RWPE2 (cell line): ENCODE measurements around the gene PLEKHJ1.
A peak's percentile ranks its signal among the peaks of the same experiment; 100 is the strongest.

Experiments used
- ATAC-seq: fragments of 200-7000 bp; cut with Tn5 transposase; 3 replicates; pipeline ENCODE4 v1.9.1; 2021; ENCODE audit warnings: low read depth
- DNase-seq: peaks from one replicate; pipeline ENCODE4 v3.0.0-alpha.2; 2020; ENCODE audit warnings: low spot score
- H3K27ac ChIP-seq: fragments of 450-650 bp; 2 replicates; pipeline ENCODE4 v1.5.1; 2017; ENCODE audit warnings: mild to moderate bottlenecking; ENCODE audit not compliant: poor library complexity, severe bottlenecking
- H3K27me3 ChIP-seq: fragments of 250-450 bp; sonication (Bioruptor Pico); 2 replicates; pipeline ENCODE4 v1.5.1; 2021; ENCODE audit warnings: mild to moderate bottlenecking, moderate library complexity; ENCODE audit not compliant: insufficient read depth, poor library complexity, severe bottlenecking
- H3K36me3 ChIP-seq: fragments of 250-450 bp; sonication (Bioruptor Pico); 2 replicates; pipeline ENCODE4 v1.5.1; 2020; ENCODE audit warnings: low read depth, mild to moderate bottlenecking, moderate library complexity
- H3K4me1 ChIP-seq: fragments of 250-450 bp; sonication (Bioruptor Pico); 2 replicates; pipeline ENCODE4 v1.5.1; 2021; ENCODE audit warnings: mild to moderate bottlenecking, moderate library complexity; ENCODE audit not compliant: insufficient read depth, poor library complexity, severe bottlenecking
- H3K4me3 ChIP-seq: fragments of 250-450 bp; sonication (Bioruptor Pico); 2 replicates; pipeline ENCODE4 v1.5.1; 2021; ENCODE audit warnings: mild to moderate bottlenecking, moderate library complexity; ENCODE audit not compliant: severe bottlenecking
- H3K9me3 ChIP-seq: fragments of 250-450 bp; sonication (Bioruptor Pico); 2 replicates; pipeline ENCODE4 v1.5.1; 2021; ENCODE audit warnings: mild to moderate bottlenecking, moderate library complexity; ENCODE audit not compliant: severe bottlenecking
- CTCF ChIP-seq: fragments of 450-650 bp; IDR thresholded peaks from one replicate; pipeline ENCODE4 v1.5.1; 2017; ENCODE audit warnings: mild to moderate bottlenecking, moderate library complexity; ENCODE audit not compliant: poor library complexity, severe bottlenecking

PLEKHJ1 gene

DNA sequence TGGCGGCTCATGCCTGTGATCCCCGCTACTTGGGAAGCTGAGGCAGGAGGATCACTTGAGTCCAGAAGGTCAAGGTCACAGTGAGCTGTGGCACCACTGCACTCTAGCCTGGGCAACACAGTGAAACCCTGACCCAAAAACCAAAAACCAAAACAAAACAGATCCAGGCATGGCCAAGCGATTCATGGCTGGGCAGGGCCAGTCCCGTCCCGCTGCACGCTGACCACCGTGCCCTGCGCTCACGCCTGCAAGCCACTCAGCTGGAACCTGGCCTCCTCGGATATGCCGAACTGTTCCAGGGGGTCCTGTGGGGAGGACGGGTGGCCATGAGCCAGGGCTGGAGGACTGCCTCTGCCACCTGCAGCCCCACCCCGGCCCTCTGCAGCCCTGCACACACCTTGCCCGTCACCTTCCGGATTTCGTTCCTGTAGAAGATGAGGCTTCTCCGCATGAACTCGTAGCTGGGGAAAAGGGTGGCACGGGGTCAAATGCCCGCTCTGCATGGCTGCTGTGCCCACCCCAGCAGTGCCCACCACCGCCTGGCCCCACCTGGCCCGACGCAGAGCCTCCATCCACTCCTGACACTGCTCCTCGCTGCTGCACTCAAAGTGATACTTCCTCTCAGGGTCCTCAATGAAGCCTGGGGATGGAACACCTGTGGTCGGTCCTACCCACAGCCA is 2.4 kb downstream of the PLEKHJ1 start:
- no peak overlapping the region for H3K4me3 ChIP-seq
- H3K36me3 ChIP-seq = peaks cover 52% of the 10 kb centered on the region
- ATAC-seq = no peak
- no peak overlapping the region for H3K27ac ChIP-seq
- H3K27me3 ChIP-seq = no peaks in the 10 kb centered on the region
- DNase-seq = no peak
- H3K9me3 ChIP-seq = no peaks in the 10 kb centered on the region
- peaks cover 8% of the 10 kb centered on the region for H3K4me1 ChIP-seq
- no peak for TF ChIP-seq CTCF

DNA sequence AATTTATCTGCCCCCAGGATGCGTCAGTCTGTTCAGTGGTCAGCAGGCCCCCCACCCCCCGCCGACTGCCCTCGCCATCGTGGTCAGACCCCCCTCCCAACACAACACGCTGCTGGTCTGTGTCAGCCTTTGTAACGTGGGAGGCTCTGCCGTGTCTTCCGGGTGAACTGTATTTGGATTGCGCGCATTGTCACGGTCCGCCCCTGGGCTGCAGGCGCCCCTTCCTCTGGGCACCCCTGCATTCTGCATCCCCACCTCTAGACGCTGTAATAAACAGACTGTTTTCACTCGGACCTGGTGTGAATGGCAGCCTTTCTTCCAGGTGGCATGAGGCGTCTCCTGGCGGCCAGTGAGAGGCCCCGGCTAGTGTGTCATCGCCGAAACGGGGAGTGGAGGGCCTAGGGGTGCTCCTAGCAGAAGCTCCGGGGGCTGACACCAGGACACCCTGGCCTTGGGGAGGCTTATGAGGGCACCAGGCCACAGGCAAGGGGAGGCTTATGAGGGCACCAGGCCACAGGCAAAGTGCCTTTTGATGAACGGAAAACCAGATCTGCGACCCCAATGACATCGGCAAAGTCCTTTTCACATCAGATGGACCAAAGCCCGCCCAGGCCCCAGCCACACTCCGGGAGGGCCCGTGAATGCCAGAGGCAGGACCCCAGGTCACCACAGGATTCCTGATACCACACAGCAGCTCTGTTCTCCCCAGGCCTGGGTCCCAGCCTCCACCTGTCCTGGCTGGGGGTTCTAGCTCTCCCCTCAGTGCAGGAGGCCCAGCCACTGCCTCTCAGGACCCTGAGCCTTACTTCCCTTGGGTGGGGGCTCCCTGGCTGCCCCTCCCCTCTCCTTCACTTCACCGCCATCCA is 3.6 kb downstream of the PLEKHJ1 start:
- Histone ChIP-seq H3K27me3 (no peaks in the 10 kb centered on the region), H3K9me3 (no peaks in the 10 kb centered on the region), H3K36me3 (peaks cover 47% of the 10 kb centered on the region), H3K27ac (no peak overlapping the region), H3K4me1 (no peaks in the 10 kb centered on the region), H3K4me3 (no peak overlapping the region)
- TF ChIP-seq CTCF = no peak
- DNase-seq (no peak), ATAC-seq (no peak)

DNA sequence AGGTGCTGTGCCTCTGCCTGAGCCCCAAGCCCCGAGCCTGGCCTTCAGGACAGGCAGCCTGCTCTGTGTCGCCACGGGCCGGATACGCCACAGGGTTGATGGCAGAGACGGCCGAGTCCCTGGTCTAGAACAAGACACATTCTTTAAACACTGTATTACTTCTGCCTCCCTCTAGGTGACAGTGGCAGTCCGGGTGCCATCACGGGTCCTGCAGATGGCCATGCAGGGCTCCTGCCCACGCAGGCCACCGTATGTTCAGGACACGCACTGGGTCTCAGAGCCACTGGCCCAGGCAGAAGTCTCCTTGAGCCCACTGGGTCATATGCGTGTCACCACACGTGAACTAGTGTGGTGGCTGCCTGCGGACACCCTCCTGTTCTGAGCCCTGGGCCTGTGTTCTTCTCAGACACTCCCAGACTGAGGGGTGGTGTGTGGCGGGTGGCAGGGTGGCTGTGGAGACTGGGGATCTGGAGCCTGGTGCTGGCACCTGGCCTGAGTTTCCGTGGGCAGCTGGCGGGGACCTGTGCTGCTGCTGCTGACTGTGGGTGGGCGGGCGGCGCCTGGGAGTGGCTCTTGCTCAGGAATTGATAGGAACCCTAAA is 4.4 kb downstream of the PLEKHJ1 start:
- DNase-seq = no peak
- no peak overlapping the region for H3K4me3 ChIP-seq
- no peak overlapping the region for H3K27ac ChIP-seq
- no peak for ATAC-seq
- no peaks in the 10 kb centered on the region for H3K4me1 ChIP-seq
- H3K9me3 ChIP-seq = no peaks in the 10 kb centered on the region
- no peak for TF ChIP-seq CTCF
- no peaks in the 10 kb centered on the region for H3K27me3 ChIP-seq
- peaks cover 45% of the 10 kb centered on the region for H3K36me3 ChIP-seq

- no peaks in the 10 kb centered on the region for H3K9me3 ChIP-seq
- no peaks in the 10 kb centered on the region for H3K4me1 ChIP-seq
- H3K4me3 ChIP-seq = no peak overlapping the region
- H3K27me3 ChIP-seq = no peaks in the 10 kb centered on the region
- no peak overlapping the region for H3K27ac ChIP-seq
- no peak for TF ChIP-seq CTCF
- DNase-seq = no peak
- peaks cover 46% of the 10 kb centered on the region for H3K36me3 ChIP-seq
- 0 out of 3 replicates have a peak, but pooled peaks have one; percentile 5 for ATAC-seq
Measured at GRCh38 chr19:2230807-2231533, 5.2 kb downstream of the PLEKHJ1 start.
